Measurements from ENCODE around the gene LTBP3.

LTBP3 gene

DNA sequence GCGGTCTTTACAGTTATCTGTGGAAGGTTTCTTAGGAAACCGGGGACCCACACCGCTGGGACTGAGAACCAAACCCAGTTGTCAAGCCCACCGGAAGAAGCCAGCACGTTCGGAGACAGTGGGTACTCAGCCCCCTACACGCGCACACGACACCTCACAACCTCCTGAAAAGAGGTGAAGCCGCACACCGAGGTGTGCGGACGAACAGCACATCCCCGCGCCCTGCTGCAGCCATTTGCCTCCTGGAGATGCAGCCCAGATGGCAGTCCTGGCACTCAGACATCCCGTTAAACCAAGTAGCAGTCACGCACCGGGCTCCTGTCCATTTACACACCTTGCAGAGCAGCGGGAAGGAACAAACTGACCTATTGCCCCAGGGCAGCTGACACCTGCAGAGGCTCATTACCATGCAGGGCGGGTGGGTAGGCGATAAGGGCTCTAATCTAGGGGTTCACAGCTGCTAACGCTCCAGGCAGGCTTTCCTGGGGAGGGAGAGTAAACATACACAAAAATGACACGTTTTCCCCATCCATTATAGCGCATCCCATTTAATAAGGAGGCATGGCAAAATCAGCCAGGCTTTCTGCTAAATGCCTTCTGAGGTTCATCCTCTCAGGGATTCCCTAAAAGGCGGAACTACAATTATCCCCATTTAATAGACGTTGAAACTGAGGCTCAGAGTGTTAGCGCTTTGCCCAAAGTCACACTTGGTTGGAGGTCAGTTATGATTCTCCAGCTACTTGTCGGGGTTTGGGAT, 16.8 kb upstream of the LTBP3 start:
- peak overlapping the region; percentile 53 for H3K4me3 ChIP-seq (ENCODE audit: low read length)
- H3K9me3 ChIP-seq (ENCODE audit: control insufficient read depth, low read depth, low read length), result no peaks in the 10 kb centered on the region
- H3K27me3 ChIP-seq (ENCODE audit: control insufficient read depth, insufficient read depth, low read length), result peaks cover 36% of the 10 kb centered on the region
- H3K4me1 ChIP-seq (ENCODE audit: control insufficient read depth, low read depth, low read length), result peaks cover 18% of the 10 kb centered on the region
- H3K36me3 ChIP-seq (ENCODE audit: control insufficient read depth, low read depth, low read length), result no peaks in the 10 kb centered on the region
- no peak overlapping the region for H3K9ac ChIP-seq (ENCODE audit: low read length)
- no peak overlapping the region for H3K27ac ChIP-seq (ENCODE audit: low read length)

DNA sequence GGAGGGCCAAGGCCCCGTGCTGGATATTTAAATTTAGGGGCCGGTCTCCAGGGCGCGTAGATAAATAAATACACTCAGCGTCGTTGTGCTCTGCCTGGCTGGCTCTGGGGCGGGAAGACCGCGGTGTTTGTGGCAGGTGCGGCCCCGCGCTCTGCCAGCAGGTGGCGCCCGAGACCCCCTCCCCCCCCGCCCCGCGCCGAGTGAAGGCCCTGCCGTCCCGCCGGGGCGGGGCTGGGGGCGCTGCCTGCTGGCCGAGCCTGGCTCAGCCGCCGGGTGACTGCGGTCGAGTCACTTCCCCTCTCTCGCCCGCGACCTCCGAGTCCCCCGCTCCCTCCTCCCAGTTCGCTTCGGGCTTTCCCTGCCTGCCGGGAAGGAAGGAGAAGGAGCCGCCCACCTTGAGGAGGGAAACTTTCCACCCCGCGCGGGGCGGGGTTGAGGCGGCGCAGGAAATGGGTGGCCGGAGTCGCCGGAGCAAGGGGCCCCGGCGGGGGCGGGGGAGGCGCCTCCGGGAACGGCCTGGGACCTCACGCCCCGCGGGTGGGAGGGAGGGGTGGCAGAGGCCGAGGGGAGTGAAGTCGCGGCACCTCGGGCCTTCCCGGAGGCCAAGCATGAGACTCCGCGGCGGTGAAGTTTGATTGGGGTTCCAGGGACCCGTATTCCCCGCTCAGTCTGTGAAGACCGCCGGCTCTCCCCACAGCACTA, 16.1 kb upstream of the LTBP3 start:
- Histone ChIP-seq H3K4me1 (ENCODE audit: control insufficient read depth, low read depth, low read length) (peaks cover 18% of the 10 kb centered on the region), H3K4me3 (ENCODE audit: low read length) (peak overlapping the region; percentile 53), H3K27me3 (ENCODE audit: control insufficient read depth, insufficient read depth, low read length) (peaks cover 36% of the 10 kb centered on the region), H3K9ac (ENCODE audit: low read length) (no peak overlapping the region), H3K36me3 (ENCODE audit: control insufficient read depth, low read depth, low read length) (no peaks in the 10 kb centered on the region), H3K9me3 (ENCODE audit: control insufficient read depth, low read depth, low read length) (no peaks in the 10 kb centered on the region), H3K27ac (ENCODE audit: low read length) (no peak overlapping the region)

DNA sequence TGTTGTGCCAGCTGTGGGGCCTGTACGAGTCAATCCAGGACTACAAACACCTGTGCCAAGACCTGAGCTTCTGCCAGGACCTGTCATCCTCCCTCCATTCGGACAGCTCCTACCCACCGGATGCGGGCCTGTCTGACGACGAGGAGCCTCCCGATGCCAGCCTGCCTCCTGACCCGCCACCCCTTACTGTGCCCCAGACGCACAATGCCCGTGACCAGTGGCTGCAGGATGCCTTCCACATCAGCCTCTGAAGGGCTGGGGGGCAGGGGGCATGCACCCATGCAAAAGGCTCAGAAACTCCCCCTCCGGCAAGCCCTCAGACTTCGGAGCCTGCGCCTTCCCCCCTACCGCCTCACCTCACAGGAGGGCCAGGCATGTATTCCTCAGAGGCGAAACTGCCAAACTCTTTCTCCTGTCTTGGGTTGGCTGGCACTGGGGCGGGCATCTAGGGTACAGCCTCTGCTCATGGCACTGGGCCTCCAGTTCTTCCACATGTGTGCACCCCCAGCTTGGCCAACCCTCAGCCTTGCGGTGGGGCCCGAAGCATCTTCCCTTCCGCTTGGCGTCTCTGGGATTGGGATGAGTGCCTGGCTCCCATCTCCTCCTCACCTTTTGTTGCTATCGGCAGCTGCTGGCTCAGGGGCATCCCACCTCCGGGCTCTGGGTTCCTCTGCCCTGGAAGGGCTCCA, 15.4 kb upstream of the LTBP3 start:
- Histone ChIP-seq H3K9ac (ENCODE audit: low read length) (no peak overlapping the region), H3K27ac (ENCODE audit: low read length) (no peak overlapping the region), H3K4me1 (ENCODE audit: control insufficient read depth, low read depth, low read length) (peaks cover 24% of the 10 kb centered on the region), H3K4me3 (ENCODE audit: low read length) (peak overlapping the region; percentile 63), H3K36me3 (ENCODE audit: control insufficient read depth, low read depth, low read length) (no peaks in the 10 kb centered on the region), H3K27me3 (ENCODE audit: control insufficient read depth, insufficient read depth, low read length) (peaks cover 36% of the 10 kb centered on the region), H3K9me3 (ENCODE audit: control insufficient read depth, low read depth, low read length) (no peaks in the 10 kb centered on the region)

DNA sequence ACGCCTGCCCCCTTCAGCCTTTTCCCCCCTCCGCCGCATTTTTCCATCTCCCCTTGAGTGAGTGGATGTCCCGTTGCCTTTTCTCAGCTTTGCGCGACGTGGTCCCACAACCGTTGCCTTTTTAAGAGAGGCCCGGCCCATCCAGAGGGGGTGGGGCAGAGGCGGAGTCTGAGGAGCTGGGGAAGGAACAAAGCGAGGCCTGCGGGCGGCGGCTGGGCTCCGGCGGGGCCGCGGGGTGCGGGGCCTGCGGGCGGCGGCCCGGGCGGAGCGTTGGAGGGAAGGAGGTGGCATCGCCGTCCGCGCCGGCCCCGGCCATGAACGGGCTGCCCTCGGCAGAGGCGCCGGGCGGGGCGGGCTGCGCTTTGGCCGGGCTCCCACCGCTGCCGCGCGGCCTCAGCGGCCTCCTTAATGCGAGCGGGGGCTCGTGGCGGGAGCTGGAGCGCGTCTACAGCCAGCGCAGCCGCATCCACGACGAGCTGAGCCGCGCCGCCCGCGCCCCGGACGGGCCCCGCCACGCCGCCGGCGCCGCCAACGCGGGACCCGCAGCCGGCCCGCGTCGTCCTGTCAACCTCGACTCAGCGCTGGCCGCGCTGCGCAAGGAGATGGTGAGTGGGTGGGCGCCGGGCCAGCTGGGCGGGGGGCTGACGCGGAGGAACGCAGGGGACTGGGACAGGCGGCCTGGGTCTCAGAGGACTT, 14.3 kb upstream of the LTBP3 start, which contains the start of gene FAM89B:
Gene FAM89B (plus strand): TSS at position 183 of the 696 bp plus-strand sequence. CDS start 132 bp downstream, at position 315.
- H3K4me1 ChIP-seq (ENCODE audit: control insufficient read depth, low read depth, low read length), result peaks cover 24% of the 10 kb centered on the region
- H3K9me3 ChIP-seq (ENCODE audit: control insufficient read depth, low read depth, low read length), result no peaks in the 10 kb centered on the region
- H3K9ac ChIP-seq (ENCODE audit: low read length), result no peak within 1 kb of the TSS
- H3K4me3 ChIP-seq (ENCODE audit: low read length), result peak within 1 kb of the TSS; percentile 63
- H3K27me3 ChIP-seq (ENCODE audit: control insufficient read depth, insufficient read depth, low read length), result peaks cover 32% of the 10 kb centered on the region
- H3K36me3 ChIP-seq (ENCODE audit: control insufficient read depth, low read depth, low read length), result no peaks in the 10 kb centered on the region
- H3K27ac ChIP-seq (ENCODE audit: low read length), result no peak within 1 kb of the TSS

DNA sequence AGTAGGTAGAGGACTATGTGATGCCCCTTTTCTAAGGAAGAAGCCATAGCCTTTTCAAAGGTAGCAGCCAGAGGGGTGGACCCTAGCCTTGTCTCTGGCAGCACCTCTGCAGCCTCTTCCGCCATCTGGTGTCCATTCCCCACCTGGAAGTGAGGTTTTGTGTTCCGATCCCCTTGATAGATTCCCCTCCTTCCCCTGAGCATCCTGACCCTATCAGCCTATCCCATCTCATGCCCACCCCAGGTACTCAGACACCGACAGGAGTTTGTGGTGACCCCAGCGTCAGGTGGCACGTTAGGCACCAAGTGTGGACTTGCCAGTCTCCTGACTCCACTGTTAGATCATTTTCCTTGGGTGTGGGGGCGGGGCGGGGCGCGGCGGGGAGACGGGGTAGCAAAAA, 13.8 kb upstream of the LTBP3 start:
- H3K4me1 ChIP-seq (ENCODE audit: control insufficient read depth, low read depth, low read length), result peaks cover 24% of the 10 kb centered on the region

DNA sequence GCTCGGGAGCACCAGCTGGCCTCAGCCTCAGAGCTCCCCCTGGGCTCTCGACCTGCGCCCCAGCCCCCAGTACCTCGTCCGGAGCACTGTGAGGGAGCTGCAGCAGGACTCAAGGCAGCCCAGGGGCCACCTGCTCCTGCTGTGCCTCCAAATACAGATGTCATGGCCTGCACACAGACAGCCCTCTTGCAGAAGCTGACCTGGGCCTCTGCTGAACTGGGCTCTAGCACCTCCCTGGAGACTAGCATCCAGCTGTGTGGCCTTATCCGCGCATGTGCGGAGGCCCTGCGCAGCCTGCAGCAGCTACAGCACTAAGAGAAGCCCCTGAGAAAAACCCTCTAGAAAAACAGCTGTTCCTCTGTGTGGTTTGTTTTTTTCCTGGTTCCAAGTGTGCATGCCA, 13.3 kb upstream of the LTBP3 start:
- no peaks in the 10 kb centered on the region for H3K36me3 ChIP-seq (ENCODE audit: control insufficient read depth, low read depth, low read length)
- H3K9ac ChIP-seq (ENCODE audit: low read length), result no peak overlapping the region
- no peak overlapping the region for H3K27ac ChIP-seq (ENCODE audit: low read length)
- H3K9me3 ChIP-seq (ENCODE audit: control insufficient read depth, low read depth, low read length), result no peaks in the 10 kb centered on the region
- peaks cover 24% of the 10 kb centered on the region for H3K4me1 ChIP-seq (ENCODE audit: control insufficient read depth, low read depth, low read length)
- H3K4me3 ChIP-seq (ENCODE audit: low read length), result peak overlapping the region; percentile 91
- peaks cover 26% of the 10 kb centered on the region for H3K27me3 ChIP-seq (ENCODE audit: control insufficient read depth, insufficient read depth, low read length)

More for the DNA sequence above, 13.8 kb upstream of the LTBP3 start:
- no peaks in the 10 kb centered on the region for H3K9me3 ChIP-seq (ENCODE audit: control insufficient read depth, low read depth, low read length)
- H3K27ac ChIP-seq (ENCODE audit: low read length), result no peak overlapping the region
- H3K4me3 ChIP-seq (ENCODE audit: low read length), result peak overlapping the region; percentile 52
- peaks cover 31% of the 10 kb centered on the region for H3K27me3 ChIP-seq (ENCODE audit: control insufficient read depth, insufficient read depth, low read length)
- no peaks in the 10 kb centered on the region for H3K36me3 ChIP-seq (ENCODE audit: control insufficient read depth, low read depth, low read length)
- H3K9ac ChIP-seq (ENCODE audit: low read length), result no peak overlapping the region

DNA sequence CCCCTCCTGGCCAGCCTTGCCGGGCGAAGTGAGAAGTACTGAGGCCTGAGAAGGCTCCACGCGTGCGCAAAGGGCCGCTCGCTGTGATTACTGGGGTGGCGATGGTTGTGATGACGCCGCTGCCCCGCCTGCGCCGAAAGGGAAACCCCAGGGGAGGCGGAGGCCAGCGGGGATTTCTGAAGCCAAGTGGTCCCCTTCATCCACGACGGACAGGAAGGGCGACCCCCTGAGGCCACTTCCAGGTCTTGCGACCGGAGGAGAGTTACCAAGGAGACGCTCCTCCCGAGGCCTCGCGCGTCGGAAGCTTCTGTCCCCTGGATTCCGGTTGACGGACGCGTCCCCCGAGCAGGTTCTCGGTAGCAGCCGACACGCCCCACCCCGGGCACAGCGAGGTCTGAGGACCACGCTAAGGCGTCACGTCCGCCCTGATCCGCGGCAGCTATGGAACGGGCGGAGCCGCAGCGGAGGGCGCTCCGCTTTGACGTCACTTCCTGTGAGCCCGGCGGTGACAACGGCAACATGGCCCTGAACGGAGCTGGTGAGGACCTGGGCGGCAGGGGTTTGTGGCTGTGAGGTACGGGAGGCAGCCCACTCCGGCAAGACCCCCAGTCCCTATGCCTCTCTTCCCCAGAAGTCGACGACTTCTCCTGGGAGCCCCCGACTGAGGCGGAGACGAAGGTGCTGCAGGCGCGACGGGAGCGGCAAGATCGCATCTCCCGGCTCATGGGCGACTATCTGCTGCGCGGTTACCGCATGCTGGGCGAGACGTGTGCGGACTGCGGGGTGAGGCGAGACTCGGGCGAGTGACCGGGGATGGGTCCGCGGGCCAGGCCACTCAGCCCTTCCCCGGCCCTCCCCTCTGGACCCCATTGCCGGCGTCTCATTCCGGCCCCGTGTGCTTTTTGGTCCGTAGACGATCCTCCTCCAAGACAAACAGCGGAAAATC, 12.1 kb upstream of the LTBP3 start, which contains the start of gene ZNRD2:
Gene ZNRD2 (plus strand): TSS at position 505 of the 946 bp plus-strand sequence. CDS start 15 bp downstream, at position 520.
- H3K4me1 ChIP-seq (ENCODE audit: control insufficient read depth, low read depth, low read length), result peaks cover 24% of the 10 kb centered on the region
- H3K27ac ChIP-seq (ENCODE audit: low read length), result no peak within 1 kb of the TSS
- peak within 1 kb of the TSS; percentile 91 for H3K4me3 ChIP-seq (ENCODE audit: low read length)
- no peaks in the 10 kb centered on the region for H3K9me3 ChIP-seq (ENCODE audit: control insufficient read depth, low read depth, low read length)
- H3K27me3 ChIP-seq (ENCODE audit: control insufficient read depth, insufficient read depth, low read length), result peaks cover 17% of the 10 kb centered on the region
- H3K9ac ChIP-seq (ENCODE audit: low read length), result peak within 1 kb of the TSS; percentile 67
- no peaks in the 10 kb centered on the region for H3K36me3 ChIP-seq (ENCODE audit: control insufficient read depth, low read depth, low read length)

DNA sequence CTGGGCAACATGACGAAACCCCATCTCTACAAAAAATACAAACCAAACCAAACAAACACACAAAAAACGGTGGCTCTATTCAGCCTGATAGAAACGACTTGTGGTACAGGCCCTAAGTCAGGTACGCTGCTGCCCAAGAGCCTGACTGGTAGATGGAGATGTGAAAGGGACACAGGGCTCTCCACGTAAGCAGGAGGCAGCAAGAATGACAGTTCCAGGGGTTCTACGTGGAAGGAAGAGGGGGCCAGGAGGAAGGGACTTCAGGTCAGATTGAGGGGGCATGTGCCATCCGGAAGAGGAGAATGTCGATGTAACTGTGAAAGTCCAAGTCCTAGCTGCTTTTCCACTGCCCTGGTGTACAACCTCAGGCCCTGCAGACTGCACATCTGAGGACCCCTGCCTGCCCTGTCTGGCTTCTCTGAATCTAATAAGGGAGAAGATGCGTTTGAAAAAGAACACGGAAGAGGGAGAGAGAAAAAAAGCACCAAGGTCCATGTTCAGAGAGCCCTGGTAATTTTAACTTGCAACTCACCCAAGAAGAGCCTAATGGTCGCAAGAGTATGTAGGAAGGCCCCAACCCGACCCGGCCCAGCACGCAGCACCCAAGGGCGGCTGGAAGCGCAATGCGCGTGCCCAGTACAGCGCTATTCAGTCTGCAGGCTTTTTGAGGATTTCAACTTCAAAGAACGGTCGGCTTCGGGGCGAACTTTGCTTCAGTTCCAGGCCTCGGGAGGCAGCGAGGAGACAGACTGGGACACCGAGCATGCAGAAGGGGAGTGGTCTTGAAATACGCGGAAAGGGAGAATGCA, 11.2 kb upstream of the LTBP3 start:
- Histone ChIP-seq H3K4me1 (ENCODE audit: control insufficient read depth, low read depth, low read length) (peaks cover 18% of the 10 kb centered on the region), H3K9me3 (ENCODE audit: control insufficient read depth, low read depth, low read length) (no peaks in the 10 kb centered on the region), H3K9ac (ENCODE audit: low read length) (peak overlapping the region; percentile 67), H3K27ac (ENCODE audit: low read length) (no peak overlapping the region), H3K4me3 (ENCODE audit: low read length) (peak overlapping the region; percentile 91), H3K27me3 (ENCODE audit: control insufficient read depth, insufficient read depth, low read length) (peaks cover 8% of the 10 kb centered on the region), H3K36me3 (ENCODE audit: control insufficient read depth, low read depth, low read length) (no peaks in the 10 kb centered on the region)

DNA sequence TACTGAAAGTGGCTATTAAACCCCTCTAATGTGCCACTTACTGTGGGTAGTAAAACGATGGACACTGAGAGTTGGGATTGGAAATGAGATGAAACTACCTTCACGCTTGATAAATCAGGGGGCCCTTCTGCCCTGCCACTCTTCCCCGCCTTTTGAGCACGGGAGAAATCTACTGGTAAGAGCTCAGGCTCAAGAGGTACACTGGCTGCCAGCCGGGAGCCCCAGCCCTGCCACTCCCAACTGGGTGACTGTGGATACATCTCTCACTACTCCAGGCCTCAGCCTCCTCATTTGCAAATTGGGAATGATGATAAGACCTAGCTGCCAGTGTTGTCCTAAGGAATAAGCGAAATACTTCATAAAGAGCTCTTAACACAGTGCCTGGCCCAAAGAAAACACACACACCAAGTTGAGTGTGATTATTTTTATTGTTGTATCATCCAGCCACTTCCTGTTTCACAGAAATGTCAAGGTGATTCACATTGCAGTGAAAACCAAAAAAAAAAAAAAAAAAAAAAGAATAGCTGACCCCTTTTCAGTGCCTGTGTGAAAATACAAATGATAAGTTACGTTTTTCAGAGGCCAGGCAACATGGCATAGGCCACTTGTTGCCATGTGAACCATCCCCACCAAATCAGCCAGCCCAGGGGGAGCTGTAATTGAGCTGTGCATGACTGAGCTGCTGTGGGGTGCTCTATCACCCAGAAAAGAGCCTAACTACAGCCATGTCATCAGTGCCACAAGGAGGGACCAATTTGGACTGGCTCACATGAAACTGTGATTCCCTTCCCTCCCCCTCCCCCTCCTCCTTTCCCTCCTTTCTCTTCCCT, 7.7 kb upstream of the LTBP3 start:
- Histone ChIP-seq H3K4me3 (ENCODE audit: low read length) (no peak overlapping the region), H3K9me3 (ENCODE audit: control insufficient read depth, low read depth, low read length) (no peaks in the 10 kb centered on the region), H3K4me1 (ENCODE audit: control insufficient read depth, low read depth, low read length) (peaks cover 14% of the 10 kb centered on the region), H3K27me3 (ENCODE audit: control insufficient read depth, insufficient read depth, low read length) (no peaks in the 10 kb centered on the region), H3K36me3 (ENCODE audit: control insufficient read depth, low read depth, low read length) (no peaks in the 10 kb centered on the region), H3K9ac (ENCODE audit: low read length) (no peak overlapping the region), H3K27ac (ENCODE audit: low read length) (no peak overlapping the region)

Data from iPS-18a (cell line).